ENCODE measurements around the gene BRINP3.

The BRINP3 gene

DNA sequence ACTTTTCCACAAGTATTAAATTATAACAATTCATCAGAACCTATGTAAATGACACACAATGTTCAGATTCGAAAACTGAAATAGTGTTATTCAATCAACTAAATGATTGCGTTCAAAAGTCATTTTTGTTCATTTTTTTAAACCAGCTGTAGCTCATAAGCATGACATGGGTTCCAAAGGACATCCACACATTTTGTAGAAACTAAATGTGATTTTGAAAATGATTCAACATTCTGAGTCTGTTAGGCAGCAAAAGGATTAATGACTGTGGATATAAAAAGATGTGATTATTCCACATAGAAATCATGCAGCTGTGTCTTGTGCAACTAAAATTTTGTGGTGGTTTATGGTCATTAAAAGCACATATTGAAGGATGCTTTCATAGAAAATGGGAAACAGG is 204.5 kb downstream of the BRINP3 start:
- TF ChIP-seq, protein P1, sequence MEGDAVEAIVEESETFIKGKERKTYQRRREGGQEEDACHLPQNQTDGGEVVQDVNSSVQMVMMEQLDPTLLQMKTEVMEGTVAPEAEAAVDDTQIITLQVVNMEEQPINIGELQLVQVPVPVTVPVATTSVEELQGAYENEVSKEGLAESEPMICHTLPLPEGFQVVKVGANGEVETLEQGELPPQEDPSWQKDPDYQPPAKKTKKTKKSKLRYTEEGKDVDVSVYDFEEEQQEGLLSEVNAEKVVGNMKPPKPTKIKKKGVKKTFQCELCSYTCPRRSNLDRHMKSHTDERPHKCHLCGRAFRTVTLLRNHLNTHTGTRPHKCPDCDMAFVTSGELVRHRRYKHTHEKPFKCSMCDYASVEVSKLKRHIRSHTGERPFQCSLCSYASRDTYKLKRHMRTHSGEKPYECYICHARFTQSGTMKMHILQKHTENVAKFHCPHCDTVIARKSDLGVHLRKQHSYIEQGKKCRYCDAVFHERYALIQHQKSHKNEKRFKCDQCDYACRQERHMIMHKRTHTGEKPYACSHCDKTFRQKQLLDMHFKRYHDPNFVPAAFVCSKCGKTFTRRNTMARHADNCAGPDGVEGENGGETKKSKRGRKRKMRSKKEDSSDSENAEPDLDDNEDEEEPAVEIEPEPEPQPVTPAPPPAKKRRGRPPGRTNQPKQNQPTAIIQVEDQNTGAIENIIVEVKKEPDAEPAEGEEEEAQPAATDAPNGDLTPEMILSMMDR (IDR thresholded peaks at IDR 0.05; ENCODE audit: borderline replicate concordance, insufficient read depth, low read depth, low read length), result no peak
- H3K4me3 ChIP-seq (ENCODE audit: low read depth, low read length), result no peak overlapping the region

DNA sequence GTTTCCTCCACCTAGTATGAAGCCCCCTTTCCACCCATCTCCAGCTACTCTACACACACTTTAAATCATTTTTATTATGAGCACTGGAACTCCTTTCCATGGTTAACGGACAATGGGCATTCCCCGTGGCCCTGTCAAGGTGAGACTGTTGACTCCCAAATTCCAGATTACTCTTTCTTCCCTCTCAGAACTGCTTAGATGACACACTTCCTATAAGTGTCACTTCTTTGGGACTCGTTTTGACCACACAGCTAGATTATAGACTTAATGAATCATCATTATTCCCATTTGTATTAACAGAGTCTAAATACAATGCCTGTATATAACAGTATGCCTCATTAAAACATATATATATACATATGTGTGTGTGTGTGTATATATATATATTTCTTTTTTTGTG is 215.1 kb downstream of the BRINP3 start:
- TF ChIP-seq, protein P1 (IDR thresholded peaks at IDR 0.05; ENCODE audit: borderline replicate concordance, insufficient read depth, low read depth, low read length), result no peak

DNA sequence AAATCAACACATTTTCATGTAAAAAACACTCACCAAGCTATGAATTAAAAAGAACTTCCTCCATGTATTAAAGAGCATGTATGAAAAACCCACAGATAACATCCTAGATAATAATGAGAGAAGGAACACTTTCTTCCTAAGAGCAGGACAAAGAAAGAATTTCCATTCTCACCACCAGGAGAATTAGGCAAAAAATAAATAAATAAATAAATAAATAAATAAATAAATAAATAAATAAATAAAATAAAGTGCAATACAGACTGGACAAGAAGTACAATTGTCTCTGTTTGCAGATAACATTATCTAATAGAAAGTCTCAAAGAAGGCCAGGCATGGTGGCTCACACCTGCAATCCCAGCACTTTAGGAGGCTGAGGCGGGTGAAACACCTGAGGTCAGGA is 218.2 kb downstream of the BRINP3 start:
- TF ChIP-seq, protein P1 (IDR thresholded peaks at IDR 0.05; ENCODE audit: borderline replicate concordance, insufficient read depth, low read depth, low read length), result no peak
- no peak overlapping the region for H3K4me3 ChIP-seq (ENCODE audit: low read depth, low read length)

More for the DNA sequence above, 215.1 kb downstream of the BRINP3 start:
- H3K4me3 ChIP-seq (ENCODE audit: low read depth, low read length), result no peak overlapping the region

DNA sequence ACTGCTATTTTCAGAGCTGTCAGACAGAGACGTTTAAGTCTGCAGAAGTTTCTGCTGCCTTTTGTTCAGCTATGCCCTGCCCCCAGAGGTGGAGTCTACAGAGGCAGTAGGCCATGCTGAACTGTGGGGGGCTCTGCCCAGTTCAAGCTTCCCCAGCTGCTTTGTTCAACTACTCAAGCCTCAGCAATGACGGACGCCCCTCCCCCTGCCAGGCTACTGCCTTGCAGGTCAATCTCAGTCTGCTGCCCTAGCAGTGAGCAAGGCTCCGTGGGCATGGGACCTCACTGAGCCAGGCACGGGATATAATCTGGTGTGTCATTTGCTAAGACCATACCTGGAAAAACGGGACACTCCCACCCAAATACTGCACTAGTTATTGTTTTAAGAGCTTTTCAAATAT is 219.7 kb downstream of the BRINP3 start:
- no peak overlapping the region for H3K4me3 ChIP-seq (ENCODE audit: low read depth, low read length)
- TF ChIP-seq, protein P1 (IDR thresholded peaks at IDR 0.05; ENCODE audit: borderline replicate concordance, insufficient read depth, low read depth, low read length), result no peak

DNA sequence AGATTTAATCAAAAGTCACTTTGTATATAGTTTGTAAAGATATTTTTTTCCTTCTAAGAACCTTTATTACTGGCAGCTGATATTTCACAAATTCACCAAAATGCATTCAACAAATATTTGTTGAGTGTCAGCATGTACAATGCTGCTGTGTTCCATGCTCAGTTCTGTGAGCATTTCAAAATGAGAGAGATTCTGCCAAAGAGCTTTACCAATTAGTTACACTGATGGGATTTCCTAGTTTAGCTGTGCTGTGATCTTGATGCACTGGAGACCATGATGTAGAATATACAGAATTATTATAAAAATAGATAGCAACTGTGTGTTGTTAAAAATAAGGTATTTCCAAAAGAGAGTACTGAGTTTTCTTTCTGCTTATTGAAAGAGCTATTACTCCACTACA is 225.6 kb downstream of the BRINP3 start:
- H3K4me3 ChIP-seq (ENCODE audit: low read depth, low read length), result no peak overlapping the region
- TF ChIP-seq, protein P1 (IDR thresholded peaks at IDR 0.05; ENCODE audit: borderline replicate concordance, insufficient read depth, low read depth, low read length), result no peak

DNA sequence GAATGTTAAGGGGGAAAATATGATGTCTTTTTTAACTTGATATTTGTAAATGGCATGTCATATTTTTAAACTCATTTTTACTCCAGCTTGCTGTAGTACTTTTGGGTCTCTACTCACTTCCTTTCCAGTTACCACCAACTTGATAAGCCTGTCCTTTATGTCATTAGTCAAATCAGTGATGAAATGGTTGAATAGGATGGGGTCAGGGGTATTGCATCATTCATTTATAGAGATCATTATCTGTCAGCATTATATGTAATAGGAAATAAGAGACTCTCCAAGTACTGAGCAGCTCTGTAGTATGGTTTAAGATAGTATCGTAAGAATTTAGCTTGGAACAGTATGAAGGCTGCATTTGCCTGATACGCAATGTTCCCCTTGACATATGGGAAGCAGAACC is 227.3 kb downstream of the BRINP3 start:
- TF ChIP-seq, protein P1 (IDR thresholded peaks at IDR 0.05; ENCODE audit: borderline replicate concordance, insufficient read depth, low read depth, low read length), result no peak
- no peak overlapping the region for H3K4me3 ChIP-seq (ENCODE audit: low read depth, low read length)

DNA sequence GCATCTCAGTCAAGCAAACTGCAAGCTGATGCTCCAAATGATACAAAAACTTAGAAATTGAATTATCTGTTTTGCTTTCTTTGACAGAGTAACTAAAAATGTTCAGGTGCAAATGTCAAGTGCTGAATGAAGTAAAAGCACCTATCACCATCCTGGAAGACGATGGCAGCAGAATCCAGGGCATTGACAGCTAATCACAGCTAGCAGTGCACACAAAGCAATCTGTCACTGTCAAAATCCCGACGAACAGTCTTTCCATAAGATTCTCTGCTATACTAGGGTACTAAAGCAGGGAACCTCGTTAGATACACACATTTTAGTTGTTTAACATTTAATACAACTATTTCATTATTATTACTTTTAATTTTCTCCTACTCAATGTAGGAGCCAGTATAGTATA is 233.3 kb downstream of the BRINP3 start:
- TF ChIP-seq, protein P1 (IDR thresholded peaks at IDR 0.05; ENCODE audit: borderline replicate concordance, insufficient read depth, low read depth, low read length), result no peak
- H3K4me3 ChIP-seq (ENCODE audit: low read depth, low read length), result no peak overlapping the region
